GM23338 (cell line): ENCODE data around the gene SIKE1. TPM values are rescaled to one million over a fixed set of nuclear protein-coding genes. Genes with fewer than 3 reads are reported as not detected.
A peak's percentile ranks its signal among the peaks of the same experiment; 100 is the strongest.

Experiments
- ATAC-seq: fragments of 200-7000 bp; cut with Tn5 transposase; 3 replicates; pipeline ENCODE4 v1.9.1; 2020
- DNase-seq: peaks from one replicate; pipeline ENCODE4 v3.0.0-alpha.2; 2015; ENCODE audit warnings: low spot score
- H2AFZ ChIP-seq: fragments of 200-600 bp; sonication (generic); 2 replicates; pipeline ENCODE4 v1.8.0; 2016; ENCODE audit warnings: antibody characterized with exemption, mild to moderate bottlenecking, moderate library complexity
- H3F3A ChIP-seq: fragments of 200-600 bp; sonication (generic); replicated peaks from 2 replicates; pipeline ENCODE4 v1.8.0; 2017; ENCODE audit warnings: antibody characterized with exemption, mixed run types, low read depth
- H3K27ac ChIP-seq: fragments of 200-600 bp; sonication (generic); 2 replicates; pipeline ENCODE4 v1.6.1; 2016; ENCODE audit warnings: low read depth
- H3K27me3 ChIP-seq: fragments of 200-600 bp; sonication (generic); 2 replicates; pipeline ENCODE4 v1.8.0; 2016; ENCODE audit warnings: mild to moderate bottlenecking, mixed run types, moderate library complexity; ENCODE audit not compliant: insufficient read depth
- H3K36me3 ChIP-seq: fragments of 200-600 bp; sonication (generic); 2 replicates; pipeline ENCODE4 v1.8.0; 2016; ENCODE audit warnings: mild to moderate bottlenecking; ENCODE audit not compliant: insufficient read depth
- H3K4me1 ChIP-seq: fragments of 200-600 bp; sonication (generic); 2 replicates; pipeline ENCODE4 v1.8.0; 2016; ENCODE audit warnings: mild to moderate bottlenecking, moderate library complexity; ENCODE audit not compliant: insufficient read depth
- H3K4me2 ChIP-seq: fragments of 200-600 bp; sonication (generic); 2 replicates; pipeline ENCODE4 v1.7.1; 2017; ENCODE audit warnings: mixed run types
- H3K4me3 ChIP-seq: fragments of 200-600 bp; sonication (generic); 2 replicates; pipeline ENCODE4 v1.6.1; 2016; ENCODE audit warnings: mixed run types
- H3K79me2 ChIP-seq: fragments of 200-600 bp; sonication (generic); replicated peaks from 2 replicates; pipeline ENCODE4 v1.8.0; 2017; ENCODE audit warnings: mild to moderate bottlenecking; ENCODE audit not compliant: insufficient read depth
- H3K9me2 ChIP-seq: fragments of 200-600 bp; sonication (generic); 2 replicates; pipeline ENCODE4 v1.8.0; 2017; ENCODE audit not compliant: insufficient read depth
- H4K20me1 ChIP-seq: fragments of 200-600 bp; sonication (generic); replicated peaks from 2 replicates; pipeline ENCODE4 v1.8.0; 2017; ENCODE audit warnings: mild to moderate bottlenecking; ENCODE audit not compliant: insufficient read depth
- H3K27ac Mint-ChIP-seq: 2 replicates; pipeline ENCODE4 v1.8.0; 2020; ENCODE audit warnings: inconsistent platforms, mild to moderate bottlenecking, moderate library complexity, mixed read lengths
- H3K27me3 Mint-ChIP-seq: 3 replicates; pipeline ENCODE4 v1.8.0; 2022; ENCODE audit warnings: low read depth, mild to moderate bottlenecking, moderate library complexity, mixed read lengths, inconsistent platforms; ENCODE audit not compliant: insufficient read depth, poor library complexity
- H3K36me3 Mint-ChIP-seq: 3 replicates; pipeline ENCODE4 v1.8.0; 2021; ENCODE audit warnings: low read depth, mild to moderate bottlenecking, inconsistent platforms, moderate library complexity, mixed read lengths
- H3K4me1 Mint-ChIP-seq: 3 replicates; pipeline ENCODE4 v1.8.0; 2020; ENCODE audit warnings: mild to moderate bottlenecking, inconsistent platforms, mixed read lengths
- H3K4me3 Mint-ChIP-seq: 3 replicates; pipeline ENCODE4 v1.8.0; 2021; ENCODE audit warnings: moderate library complexity, mild to moderate bottlenecking, inconsistent platforms, mixed read lengths
- H3K9me3 Mint-ChIP-seq: 3 replicates; pipeline ENCODE4 v1.8.0; 2020; ENCODE audit warnings: moderate library complexity, mild to moderate bottlenecking, inconsistent platforms, mixed read lengths
- CTCF ChIP-seq, 2 experiments: fragments of 200-600 bp in 1 of 2; sonication (generic) in 1 of 2; conservative IDR thresholded peaks; 2 replicates each; pipeline versions ENCODE4 v1.5.1 to v1.6.1; 2016 to 2017; ENCODE audit warnings: antibody characterized with exemption in 2 of 2, low read depth in 2 of 2, mild to moderate bottlenecking in 2 of 2, moderate library complexity in 1 of 2
- ETS1 ChIP-seq: IDR thresholded peaks from 2 replicates; pipeline ENCODE4 v1.6.1; 2016; ENCODE audit warnings: antibody characterized with exemption
- EZH2 ChIP-seq: fragments of 200-600 bp; sonication (generic); IDR thresholded peaks from one replicate; pipeline ENCODE4 v1.8.0; 2017; ENCODE audit warnings: antibody characterized with exemption, mild to moderate bottlenecking, low read depth; ENCODE audit not compliant: unreplicated experiment
- EZH2phosphoT487 ChIP-seq: fragments of 200-600 bp; sonication (generic); IDR thresholded peaks from one replicate; pipeline ENCODE4 v1.8.1; 2018; ENCODE audit warnings: antibody characterized with exemption; ENCODE audit not compliant: unreplicated experiment
- JUNB ChIP-seq: IDR thresholded peaks from one replicate; pipeline ENCODE4 v1.6.1; 2016; ENCODE audit warnings: antibody characterized with exemption; ENCODE audit not compliant: unreplicated experiment
- NANOG ChIP-seq: IDR thresholded peaks from 2 replicates; pipeline ENCODE4 v1.6.1; 2016; ENCODE audit warnings: antibody characterized with exemption, borderline replicate concordance
- REST ChIP-seq: IDR thresholded peaks from one replicate; pipeline ENCODE4 v1.6.1; 2018; ENCODE audit warnings: antibody characterized with exemption; ENCODE audit not compliant: unreplicated experiment
- ZNF114 ChIP-seq: fragments of 250-450 bp; sonication (Bioruptor Pico); IDR thresholded peaks from 2 replicates; pipeline ENCODE4 v1.5.0; 2020; ENCODE audit warnings: mild to moderate bottlenecking, moderate library complexity
- ZNF331 ChIP-seq: fragments of 250-450 bp; sonication (Bioruptor Pico); IDR thresholded peaks from 2 replicates; pipeline ENCODE4 v1.5.0; 2020; ENCODE audit warnings: low read depth, mild to moderate bottlenecking, moderate library complexity
- ZNF462 ChIP-seq: fragments of 250-450 bp; sonication (Bioruptor Pico); IDR thresholded peaks from 2 replicates; pipeline ENCODE4 v1.5.0; 2020; ENCODE audit warnings: mild to moderate bottlenecking, moderate library complexity
- polyA plus RNA-seq: library from polyadenylated mRNA; unstranded; fragments of >200 nt; fragmentation: Nextera tagmentation; extraction: Ambion mirVana; gene quantifications from 2 replicates; pipeline ENCODE4 v1.2.1, GENCODE V29; 2016
- total RNA-seq: library from RNA; depleted of rRNA; stranded (reverse); fragments of >200 nt; shearing (Covaris generic); gene quantifications from 2 replicates; pipeline ENCODE4 v1.2.3, GENCODE V29; 2014

Gene SIKE1
- total and polyA plus RNA-seq, 2 experiments from 2014 or later: 74.0 to 96.3 TPM

- TF ChIP-seq EZH2: no peak
Observed at GRCh38 chr1:114725230-114725629, 55.3 kb downstream of the SIKE1 start (continued).

- H2AFZ ChIP-seq: no peak overlapping the region
- H3K27me3 ChIP-seq: no peaks in the 10 kb centered on the region
- DNase-seq: no peak
- H3K4me1 ChIP-seq: no peaks in the 10 kb centered on the region
- peaks cover 17% of the 10 kb centered on the region; the same call in 1 of the 2 replicates for H4K20me1 ChIP-seq
- Mint-ChIP-seq H3K36me3 (peaks cover 96% of the 10 kb centered on the region), H3K27me3 (no peaks in the 10 kb centered on the region), H3K4me3 (no peak overlapping the region), H3K27ac (0 out of 2 replicates have a peak overlapping the region, but pooled peaks have one; percentile 9), H3K4me1 (no peaks in the 10 kb centered on the region), H3K9me3 (no peaks in the 10 kb centered on the region)
- H3K9me2 ChIP-seq: no peaks in the 10 kb centered on the region
- no peak for ATAC-seq
- H3K79me2 ChIP-seq: peaks cover 15% of the 10 kb centered on the region
- no peak overlapping the region for H3K4me2 ChIP-seq
- H3K36me3 ChIP-seq: peaks cover 87% of the 10 kb centered on the region
- H3F3A ChIP-seq: peaks cover 2% of the 10 kb centered on the region; the same call in 1 of the 2 replicates
- no peak for TF ChIP-seq ETS1
- no peak for TF ChIP-seq EZH2
- TF ChIP-seq REST: no peak
- TF ChIP-seq EZH2phosphoT487: no peak
- TF ChIP-seq ZNF114 (CRISPR knock-in tag): no peak
- TF ChIP-seq CTCF (conservative IDR thresholded peaks at IDR 0.05; ENCODE audit: low read depth in 2 of 2): no peak
- no peak for TF ChIP-seq ZNF462 (CRISPR knock-in tag)
- no peak for TF ChIP-seq ZNF331
- TF ChIP-seq NANOG: no peak
- TF ChIP-seq JUNB: no peak
- H3K27ac ChIP-seq: no peak overlapping the region
- no peak overlapping the region for H3K4me3 ChIP-seq
Observed at GRCh38 chr1:114723915-114724314, 56.6 kb downstream of the SIKE1 start.
